ENCODE results near the gene HSD11B2. TPM values are rescaled to one million over a fixed set of nuclear protein-coding genes. Genes with fewer than 3 reads are reported as not detected.

The HSD11B2 gene
- total and polyA plus RNA-seq, 8 donors, result 0.89 to 837 (median 2.9) TPM; not detected in 1

- peaks cover 31 to 63% (median 55%) of the 10 kb centered on the region in 4 donors for H3K4me1 ChIP-seq
- intact Hi-C loops (cut with DNase I; ENCODE audit: low total_unique reads), result loop anchor here (10.0 kb wide), 1 partner anchor 135 kb away; no protein-coding TSS in a partner anchor
- no peak overlapping the region for H3K27ac ChIP-seq
- no peaks in the 10 kb centered on the region for H3K9me3 ChIP-seq
- H3K36me3 ChIP-seq, result no peaks in the 10 kb centered on the region
- TF ChIP-seq EP300 (IDR thresholded peaks at IDR 0.05) (no peak), CTCF (IDR thresholded peaks at IDR 0.05) (peak in 1 of 7 experiments; percentile 22), POLR2AphosphoS5 (IDR thresholded peaks at IDR 0.05) (no peak), POLR2A (IDR thresholded peaks at IDR 0.05) (no peak)
- H3K4me3 ChIP-seq, result no peak overlapping the region
- DNase-seq, result peak in 1 of 2 donors; percentile 55
- H3K27me3 ChIP-seq, result peaks cover 0 to 12% (median 0%) of the 10 kb centered on the region in 3 donors
- 69 to 76% (median 72%) methylated on average over 17 to 19 of the region's 19 CpGs for WGBS, 5 donors
These were observed 30.9 kb upstream of the HSD11B2 start for GRCh38 chr16:67399749-67400704.

DNA sequence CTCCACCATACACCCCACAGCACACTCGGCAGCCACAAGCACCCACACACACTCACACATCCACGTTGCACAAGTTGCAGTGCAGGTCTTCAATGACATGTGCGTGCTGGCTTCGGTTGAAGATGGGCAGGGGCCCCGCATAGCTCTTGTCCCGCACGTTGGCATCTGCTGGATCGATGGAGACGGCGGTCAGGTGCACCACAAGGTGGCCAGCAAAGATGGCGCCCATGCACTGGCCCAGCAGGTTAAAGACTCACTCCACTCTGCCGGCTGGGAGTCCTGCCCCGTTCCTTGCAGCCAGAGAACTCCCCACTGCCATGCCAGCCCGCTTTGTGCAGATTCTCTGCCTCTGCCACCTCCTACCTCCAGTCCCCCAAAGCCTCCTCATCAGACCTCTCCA is 30.0 kb upstream of the HSD11B2 start:
- Histone ChIP-seq H3K36me3 (no peaks in the 10 kb centered on the region), H3K9me3 (no peaks in the 10 kb centered on the region), H3K4me1 (peaks cover 24 to 59% (median 52%) of the 10 kb centered on the region in 4 donors), H3K4me3 (no peak overlapping the region), H3K27me3 (peaks cover 0 to 5% (median 0%) of the 10 kb centered on the region in 3 donors), H3K27ac (no peak overlapping the region)
- 93 to 99% (median 97%) methylated on average over 12 to 14 of the region's 14 CpGs for WGBS, 5 donors
- TF ChIP-seq EP300 (IDR thresholded peaks at IDR 0.05), result no peak
- TF ChIP-seq CTCF (IDR thresholded peaks at IDR 0.05), result no peak
- TF ChIP-seq POLR2A (IDR thresholded peaks at IDR 0.05), result no peak
- TF ChIP-seq POLR2AphosphoS5 (IDR thresholded peaks at IDR 0.05), result no peak
- intact Hi-C loops (cut with DNase I; ENCODE audit: low total_unique reads), result loop anchor here (10.0 kb wide), 1 partner anchor 136 kb away; no protein-coding TSS in a partner anchor
- DNase-seq, result no peak

DNA sequence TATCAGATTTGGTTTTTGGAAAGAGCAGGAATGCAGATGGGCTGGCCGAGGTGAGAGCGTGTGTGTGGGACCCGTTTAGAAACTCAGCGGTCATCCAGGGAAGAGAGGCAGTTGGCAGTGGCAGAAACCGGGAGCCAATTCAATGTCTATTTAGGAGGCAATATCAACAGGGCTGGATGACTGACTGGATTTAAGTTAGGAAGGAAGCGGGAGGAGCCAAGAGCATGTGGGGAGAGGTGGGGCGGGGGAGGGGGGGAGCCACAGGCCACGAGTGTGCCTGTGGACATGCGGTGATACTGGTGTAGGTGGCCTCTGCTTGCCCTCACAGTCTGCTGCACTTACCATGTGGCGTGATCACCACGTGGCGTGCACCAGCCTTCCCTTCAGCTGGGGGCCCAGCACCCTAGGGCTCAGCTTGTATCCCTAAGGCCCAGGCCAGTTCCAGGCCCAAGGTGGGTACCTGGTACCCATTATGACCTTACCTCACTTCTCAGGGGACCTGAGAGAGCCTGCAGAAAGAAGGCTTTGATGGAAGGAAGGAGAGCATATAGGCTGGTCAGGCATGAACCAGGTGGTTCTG is 26.9 kb upstream of the HSD11B2 start:
- H3K4me3 ChIP-seq, result no peak overlapping the region
- H3K27me3 ChIP-seq, result no peaks in the 10 kb centered on the region
- 69 to 81% (median 72%) methylated on average over 12 of the region's 12 CpGs for WGBS, 5 donors
- intact Hi-C loops (cut with DNase I; ENCODE audit: low total_unique reads), result loop anchor here (10.0 kb wide), 1 partner anchor 139 kb away; no protein-coding TSS in a partner anchor
- peak in 1 of 2 donors; percentile 38 for DNase-seq
- H3K36me3 ChIP-seq, result no peaks in the 10 kb centered on the region
- peak overlapping the region; percentile 59 to 86 (median 75) for H3K27ac ChIP-seq
- peaks cover 14 to 47% (median 37%) of the 10 kb centered on the region in 4 donors for H3K4me1 ChIP-seq
- H3K9me3 ChIP-seq, result no peaks in the 10 kb centered on the region
- TF ChIP-seq POLR2A (IDR thresholded peaks at IDR 0.05) (no peak), CTCF (IDR thresholded peaks at IDR 0.05) (no peak)

DNA sequence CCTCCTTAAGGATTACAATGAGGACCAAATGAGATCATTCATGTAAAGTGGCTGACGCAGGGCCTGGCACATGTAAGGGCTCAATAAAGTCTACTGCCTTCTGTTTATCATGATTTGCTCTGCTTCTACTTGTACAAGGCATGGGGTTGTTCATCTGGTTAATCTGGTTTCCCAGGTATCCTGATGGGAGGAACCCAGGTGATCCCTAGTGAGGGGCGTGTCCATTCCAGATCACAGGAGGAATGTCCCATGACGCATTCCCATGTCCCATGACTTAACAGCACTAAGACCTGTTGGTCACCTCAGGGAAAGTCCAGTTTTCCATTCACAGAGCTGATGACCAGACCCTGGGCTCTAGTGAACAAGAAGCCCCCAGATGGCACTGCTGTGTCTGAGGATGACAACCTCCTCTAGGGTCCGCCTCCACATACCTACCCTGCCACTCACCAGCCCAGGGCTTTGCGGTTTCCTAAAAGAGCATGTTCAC is 26.1 kb upstream of the HSD11B2 start:
- WGBS, 5 donors, result 44 to 71% (median 57%) methylated on average over 4 to 5 of the region's 5 CpGs
- H3K9me3 ChIP-seq, result no peaks in the 10 kb centered on the region
- peak; percentile 5 to 91 (median 82) for TF ChIP-seq POLR2AphosphoS5 (IDR thresholded peaks at IDR 0.05)
- no peak for TF ChIP-seq CTCF (IDR thresholded peaks at IDR 0.05)
- DNase-seq, result peak; percentile 88 to 96
- peaks cover 7 to 40% (median 30%) of the 10 kb centered on the region in 4 donors for H3K4me1 ChIP-seq
- intact Hi-C loops (cut with DNase I; ENCODE audit: low total_unique reads), result loop anchor here (10.0 kb wide), 1 partner anchor 140 kb away; no protein-coding TSS in a partner anchor
- peaks cover 0 to 4% (median 0%) of the 10 kb centered on the region in 4 donors for H3K36me3 ChIP-seq
- H3K27me3 ChIP-seq, result no peaks in the 10 kb centered on the region
- H3K27ac ChIP-seq, result peak overlapping the region; percentile 73 to 86 (median 75)
- H3K4me3 ChIP-seq, result no peak overlapping the region
